HepG2 (cell line): ENCODE data around the gene MPP1. TPM values are rescaled to one million over a fixed set of nuclear protein-coding genes. Genes with fewer than 3 reads are reported as not detected.

Experiments
- ETV6 ChIP-seq: sonication (generic); formaldehyde crosslinking; conservative IDR thresholded peaks from 2 replicates; pipeline ENCODE4 v1.4.0; 2020; ENCODE audit warnings: missing genetic modification reagents
- FOXP4 ChIP-seq: sonication (generic); formaldehyde crosslinking; IDR thresholded peaks from 2 replicates; pipeline ENCODE4 v1.4.0; 2020; ENCODE audit warnings: missing genetic modification reagents
- JDP2 ChIP-seq: sonication (generic); formaldehyde crosslinking; IDR thresholded peaks from 2 replicates; pipeline ENCODE4 v1.8.1; 2022; ENCODE audit warnings: missing genetic modification reagents, borderline replicate concordance
- KIAA2018 ChIP-seq: sonication (generic); formaldehyde crosslinking; IDR thresholded peaks from 2 replicates; pipeline ENCODE4 v1.5.0; 2020; ENCODE audit warnings: mild to moderate bottlenecking, missing genetic modification reagents, borderline replicate concordance
- MBD4 ChIP-seq: IDR thresholded peaks from 2 replicates; pipeline ENCODE4 v1.6.1; 2012; ENCODE audit warnings: low read length, inconsistent platforms, borderline replicate concordance
- NR2F2 ChIP-seq: IDR thresholded peaks from 2 replicates; pipeline ENCODE4 v1.6.1; 2012; ENCODE audit warnings: low read depth, inconsistent platforms, borderline replicate concordance
- RBFOX2 ChIP-seq: fragments of 200-400 bp; formaldehyde crosslinking; IDR thresholded peaks from 2 replicates; pipeline ENCODE4 v1.6.1; 2017; ENCODE audit warnings: low read depth, mild to moderate bottlenecking, low read length
- RFX3 ChIP-seq: IDR thresholded peaks from 2 replicates; pipeline ENCODE4 v1.6.1; 2016; ENCODE audit warnings: missing biosample characterization, missing genetic modification reagents
- TCF7 ChIP-seq: sonication (generic); IDR thresholded peaks from 2 replicates; pipeline ENCODE4 v1.6.1; 2016; ENCODE audit warnings: antibody characterized with exemption, low read depth
- TCF7L2 ChIP-seq: IDR thresholded peaks from 2 replicates; pipeline ENCODE4 v1.6.1; 2011; ENCODE audit warnings: mild to moderate bottlenecking, low read depth, low read length, moderate library complexity
- TEAD3 ChIP-seq: optimal IDR thresholded peaks from 2 replicates; pipeline ENCODE3; 2016; ENCODE audit warnings: borderline replicate concordance
- TEF ChIP-seq: sonication (generic); formaldehyde crosslinking; IDR thresholded peaks from 2 replicates; pipeline ENCODE4 v1.5.0; 2020; ENCODE audit warnings: missing genetic modification reagents
- ZNF276 ChIP-seq: sonication (generic); formaldehyde crosslinking; IDR thresholded peaks from 2 replicates; pipeline ENCODE4 v1.4.0; 2020; ENCODE audit warnings: mild to moderate bottlenecking, low read depth, missing genetic modification reagents
- ZNF564 ChIP-seq: sonication (generic); formaldehyde crosslinking; IDR thresholded peaks from 2 replicates; pipeline ENCODE4 v1.8.1; 2023; ENCODE audit warnings: mild to moderate bottlenecking, missing genetic modification reagents
- ZNF660 ChIP-seq: sonication (generic); formaldehyde crosslinking; IDR thresholded peaks from 2 replicates; pipeline ENCODE4 v1.5.1; 2020; ENCODE audit warnings: mild to moderate bottlenecking, low read depth, missing genetic modification reagents, borderline replicate concordance
- ZNF703 ChIP-seq: sonication (generic); formaldehyde crosslinking; IDR thresholded peaks from 2 replicates; pipeline ENCODE4 v1.5.1; 2020; ENCODE audit warnings: missing genetic modification reagents, mild to moderate bottlenecking, moderate library complexity, borderline replicate concordance
- polyA plus RNA-seq, 8 experiments: library from polyadenylated mRNA; depleted of rRNA in 3 of 8; stranded (reverse) in 7 of 8; unstranded in 1 of 8; fragments of >200 nt; fragmentation: Illumina TruSeq in 4 of 8; extraction: Trizol in 4 of 8; gene quantifications; 2 replicates each; pipeline versions ENCODE4 v1.2.1 to v1.2.3, GENCODE V29; 2011 to 2016; ENCODE audit warnings: low read depth in 4 of 8, missing spikeins in 1 of 8, mixed read lengths in 1 of 8; ENCODE audit not compliant: insufficient read depth in 1 of 8
- total RNA-seq, 5 experiments: library from RNA; depleted of rRNA; stranded (reverse); fragments of >200 nt; fragmentation: Illumina TruSeq; extraction: Trizol; gene quantifications; 2 replicates each; pipeline ENCODE4 v1.2.3, GENCODE V29; 2016; ENCODE audit warnings: low read depth in 1 of 5

The MPP1 gene
- total and polyA plus RNA-seq, 2 of the 13 experiments (the other 11 are each of a cell fraction or from before 2014, with no cell fraction given), result 7.8 to 8.1 TPM

GRCh38 chrX:154799556-154800348, 5.5 kb downstream of the MPP1 start (continued):
- TF ChIP-seq KIAA2018 (CRISPR knock-in tag) (no peak), ZNF660 (CRISPR knock-in tag) (no peak), RFX3 (CRISPR knock-in tag) (no peak), NR2F2 (peak; percentile 66; the same call in 1 of the 2 replicates), ETV6 (CRISPR knock-in tag) (no peak), FOXP4 (CRISPR knock-in tag) (peak; percentile 68), TCF7 (peak; percentile 89), TCF7L2 (0 out of 2 replicates have a peak, but pooled peaks have one; percentile 22), JDP2 (no peak), TEF (CRISPR knock-in tag) (no peak), TEAD3 (CRISPR knock-in tag) (peak; percentile 61), MBD4 (no peak), ZNF564 (CRISPR knock-in tag) (0 out of 2 replicates have a peak, but pooled peaks have one; percentile 30), RBFOX2 (no peak), ZNF703 (CRISPR knock-in tag) (0 out of 2 replicates have a peak, but pooled peaks have one; percentile 21), ZNF276 (CRISPR knock-in tag) (no peak)
